ENCODE data around the gene PARP8.
"Not testable (repeated sequence)": the region's sequence is repeated elsewhere in the genome, so short reads cannot be mapped to it uniquely, and the experiment has no call there.

The PARP8 gene

DNA sequence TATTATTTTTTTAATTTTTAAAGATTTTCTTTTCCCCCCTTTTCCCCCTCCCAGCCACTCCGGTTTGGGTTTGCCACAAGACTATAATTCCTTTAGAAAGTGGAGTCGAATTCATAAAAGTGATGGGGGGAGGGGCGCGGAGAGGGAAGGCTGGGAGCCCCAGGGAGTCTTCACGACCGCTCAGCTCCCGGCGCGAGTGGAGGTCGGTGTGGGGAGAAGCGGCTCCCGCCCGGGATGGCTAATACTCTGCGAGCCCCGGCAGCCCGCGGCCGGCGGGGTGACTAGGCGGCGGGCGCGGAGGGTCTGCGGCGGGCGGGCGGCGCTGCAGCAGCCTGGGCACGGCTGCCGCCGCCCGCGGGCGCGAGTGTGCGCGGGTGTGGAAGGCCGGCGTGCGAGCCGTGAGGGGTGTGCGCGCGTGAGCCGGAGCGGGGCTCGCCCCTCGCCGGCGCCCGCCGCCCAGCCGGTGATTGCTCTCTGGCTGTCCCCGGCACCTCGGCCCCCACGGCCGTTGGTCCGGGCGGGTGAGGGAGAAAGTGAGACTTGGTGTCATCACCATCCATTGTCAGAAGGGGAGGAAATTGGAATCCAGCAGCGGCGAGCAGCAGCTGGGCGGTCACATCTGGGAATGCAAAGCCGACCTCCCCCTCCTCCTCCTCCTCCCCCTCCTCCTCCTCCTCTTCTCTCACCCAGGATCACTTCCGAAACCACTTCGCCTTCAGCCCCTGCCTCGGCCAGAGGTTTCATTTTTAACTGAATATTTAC is at the start of gene PARP8:
Gene PARP8, plus strand, starts transcription at position 377 of the 762 bp plus-strand sequence. CDS start 459 bp downstream, outside the sequence.
- in situ Hi-C loops (cut with MboI; ENCODE audit: low sequenced_read_pairs) = no loop called here
- DNase-seq (ENCODE audit: low spot score in 2 of 2) = peak; percentile 36 to 63
- no peaks in the 10 kb centered on the region for H3K27me3 ChIP-seq (ENCODE audit: low read depth)
- H3K36me3 ChIP-seq (replicated peaks) = no peaks in the 10 kb centered on the region
- peak within 1 kb of the TSS; percentile 67 for H3K4me3 ChIP-seq
- peaks cover 2% of the 10 kb centered on the region; the same call in 1 of the 2 replicates for H3K4me1 ChIP-seq
- no peaks in the 10 kb centered on the region; the same call in 1 of the 2 replicates for H3K9me3 ChIP-seq

GRCh38 chr5:50623666-50624065 is 42.8 kb upstream of the PARP8 start:
- DNase-seq (ENCODE audit: low spot score in 2 of 2) = no peak
- no peaks in the 10 kb centered on the region for H3K36me3 ChIP-seq (replicated peaks)
- no peak overlapping the region for H3K4me3 ChIP-seq
- no peaks in the 10 kb centered on the region for H3K9me3 ChIP-seq
- no peaks in the 10 kb centered on the region for H3K27me3 ChIP-seq (ENCODE audit: low read depth)
- H3K4me1 ChIP-seq = no peaks in the 10 kb centered on the region
- in situ Hi-C loops (cut with MboI; ENCODE audit: low sequenced_read_pairs) = no loop called here

DNA sequence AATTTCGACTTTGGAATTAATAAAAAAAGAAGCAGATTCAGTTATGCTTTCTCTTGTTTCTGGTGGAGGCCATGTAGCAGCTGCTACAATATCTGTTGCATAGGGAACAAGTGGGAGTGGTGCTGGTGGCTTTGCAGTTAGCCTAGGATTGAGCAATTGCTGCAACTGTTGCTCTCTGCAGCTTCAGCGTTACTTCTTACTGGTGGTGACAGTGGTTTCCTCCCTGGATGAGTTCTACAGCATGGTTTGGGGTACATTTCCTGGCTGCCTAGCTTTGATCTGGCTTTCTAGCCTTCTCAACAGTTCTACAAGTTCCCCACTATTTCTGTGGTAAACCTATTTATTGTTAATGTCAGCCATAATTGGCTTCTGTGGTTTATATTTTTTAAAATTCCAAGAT is 31.6 kb upstream of the PARP8 start:
- H3K9me3 ChIP-seq; H3K4me1 ChIP-seq; H3K27me3 ChIP-seq (ENCODE audit: low read depth); H3K4me3 ChIP-seq; in situ Hi-C loops (cut with MboI; ENCODE audit: low sequenced_read_pairs); DNase-seq (ENCODE audit: low spot score in 2 of 2); H3K36me3 ChIP-seq (replicated peaks): not testable (repeated sequence)

DNA sequence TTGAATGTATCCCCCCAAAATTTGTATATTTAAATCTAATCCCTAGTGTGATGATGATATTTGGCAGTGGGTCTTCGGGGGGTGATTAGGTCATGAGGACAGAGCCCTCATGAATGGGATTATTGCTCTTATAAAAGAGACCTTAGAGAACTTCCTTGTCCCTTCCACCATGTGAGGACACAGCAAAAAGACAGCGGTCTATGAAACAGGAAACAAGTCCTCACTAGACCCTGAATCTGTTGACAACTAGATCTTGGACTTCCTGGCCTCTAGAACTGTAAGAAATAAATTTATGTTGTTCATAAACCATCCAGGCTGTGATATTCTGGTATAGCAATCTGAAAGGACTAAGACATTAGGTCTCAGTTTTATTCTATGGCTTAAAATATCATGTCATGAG is 28.9 kb upstream of the PARP8 start:
- in situ Hi-C loops (cut with MboI; ENCODE audit: low sequenced_read_pairs); H3K4me3 ChIP-seq; DNase-seq (ENCODE audit: low spot score in 2 of 2): not testable (repeated sequence)

GRCh38 chr5:50646591-50646990 is 19.8 kb upstream of the PARP8 start:
- no peaks in the 10 kb centered on the region for H3K27me3 ChIP-seq (ENCODE audit: low read depth)
- H3K9me3 ChIP-seq = no peaks in the 10 kb centered on the region
- DNase-seq (ENCODE audit: low spot score in 2 of 2) = no peak
- no peaks in the 10 kb centered on the region for H3K36me3 ChIP-seq (replicated peaks)
- no peaks in the 10 kb centered on the region for H3K4me1 ChIP-seq
- H3K4me3 ChIP-seq = no peak overlapping the region
- in situ Hi-C loops (cut with MboI; ENCODE audit: low sequenced_read_pairs) = no loop called here

More for the DNA sequence above, 28.9 kb upstream of the PARP8 start:
- H3K27me3 ChIP-seq (ENCODE audit: low read depth); H3K36me3 ChIP-seq (replicated peaks); H3K4me1 ChIP-seq; H3K9me3 ChIP-seq: not testable (repeated sequence)

- H3K27me3 ChIP-seq (ENCODE audit: low read depth) = no peaks in the 10 kb centered on the region
- no peaks in the 10 kb centered on the region for H3K9me3 ChIP-seq
- H3K4me1 ChIP-seq = no peaks in the 10 kb centered on the region
- H3K4me3 ChIP-seq = no peak overlapping the region
- no peaks in the 10 kb centered on the region for H3K36me3 ChIP-seq (replicated peaks)
- in situ Hi-C loops (cut with MboI; ENCODE audit: low sequenced_read_pairs) = no loop called here
- DNase-seq (ENCODE audit: low spot score in 2 of 2) = no peak
Observed at GRCh38 chr5:50647726-50648125, 18.7 kb upstream of the PARP8 start.

DNA sequence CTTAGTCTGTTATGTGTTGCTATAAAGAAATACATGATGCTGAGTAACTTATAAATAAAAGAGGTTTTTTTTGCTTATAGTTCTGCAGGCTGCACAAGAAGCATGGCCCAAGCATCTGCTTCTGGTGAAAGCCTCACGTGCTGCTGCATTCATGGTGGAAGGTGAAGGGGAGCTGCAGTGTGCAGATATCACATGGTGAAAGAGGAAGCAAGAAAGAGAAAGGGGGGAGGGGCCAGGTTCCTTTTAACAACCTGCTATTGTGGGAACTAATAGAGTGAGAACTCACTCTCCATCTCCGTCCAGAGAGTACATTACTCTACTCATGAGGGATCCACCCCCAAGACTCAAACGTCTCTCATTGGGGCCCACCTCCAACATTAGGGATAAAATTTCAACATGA is 12.5 kb upstream of the PARP8 start:
- H3K9me3 ChIP-seq = no peaks in the 10 kb centered on the region
- no peak overlapping the region for H3K4me3 ChIP-seq
- no peaks in the 10 kb centered on the region for H3K4me1 ChIP-seq
- H3K36me3 ChIP-seq (replicated peaks) = no peaks in the 10 kb centered on the region
- in situ Hi-C loops (cut with MboI; ENCODE audit: low sequenced_read_pairs) = no loop called here
- DNase-seq (ENCODE audit: low spot score in 2 of 2) = no peak
- H3K27me3 ChIP-seq (ENCODE audit: low read depth) = no peaks in the 10 kb centered on the region

- Histone ChIP-seq H3K27me3 (ENCODE audit: low read depth) (no peaks in the 10 kb centered on the region), H3K4me1 (no peaks in the 10 kb centered on the region), H3K4me3 (no peak overlapping the region), H3K36me3 (replicated peaks) (no peaks in the 10 kb centered on the region), H3K9me3 (no peaks in the 10 kb centered on the region)
- in situ Hi-C loops (cut with MboI; ENCODE audit: low sequenced_read_pairs) = no loop called here
- no peak for DNase-seq (ENCODE audit: low spot score in 2 of 2)
Observed at GRCh38 chr5:50655067-50655809, 11.2 kb upstream of the PARP8 start.

GRCh38 chr5:50655810-50656205 is 10.6 kb upstream of the PARP8 start:
- Histone ChIP-seq H3K27me3 (ENCODE audit: low read depth) (no peaks in the 10 kb centered on the region), H3K36me3 (replicated peaks) (no peaks in the 10 kb centered on the region), H3K9me3 (no peaks in the 10 kb centered on the region), H3K4me1 (no peaks in the 10 kb centered on the region), H3K4me3 (no peak overlapping the region)
- DNase-seq (ENCODE audit: low spot score in 2 of 2) = no peak
- in situ Hi-C loops (cut with MboI; ENCODE audit: low sequenced_read_pairs) = no loop called here

DNA sequence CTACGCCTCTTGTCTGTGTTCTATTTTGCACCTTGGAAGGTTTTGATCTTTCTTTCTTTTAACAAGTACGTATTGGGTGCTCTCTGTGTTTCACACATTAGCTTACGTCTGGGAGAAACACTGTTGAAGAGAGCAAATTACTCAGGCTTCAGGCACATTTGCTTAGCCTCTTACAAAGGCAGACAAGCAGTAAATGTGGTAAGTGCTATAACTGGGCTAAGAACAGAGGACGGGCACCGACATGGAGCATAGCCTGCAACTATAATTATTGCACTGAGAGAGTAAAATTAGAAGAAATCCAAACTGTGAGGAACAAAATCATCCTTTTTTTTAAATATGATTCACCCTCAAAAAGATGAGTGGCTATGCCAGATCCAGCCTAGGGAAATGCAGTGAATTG is 9.4 kb upstream of the PARP8 start:
- Histone ChIP-seq H3K4me1 (no peaks in the 10 kb centered on the region), H3K4me3 (no peak overlapping the region), H3K36me3 (replicated peaks) (no peaks in the 10 kb centered on the region), H3K9me3 (no peaks in the 10 kb centered on the region; the same call in 1 of the 2 replicates), H3K27me3 (ENCODE audit: low read depth) (no peaks in the 10 kb centered on the region)
- in situ Hi-C loops (cut with MboI; ENCODE audit: low sequenced_read_pairs) = no loop called here
- no peak for DNase-seq (ENCODE audit: low spot score in 2 of 2)

GRCh38 chr5:50658246-50658645 is 8.2 kb upstream of the PARP8 start:
- H3K4me1 ChIP-seq = no peaks in the 10 kb centered on the region
- no peak for DNase-seq (ENCODE audit: low spot score in 2 of 2)
- no peaks in the 10 kb centered on the region for H3K27me3 ChIP-seq (ENCODE audit: low read depth)
- no peaks in the 10 kb centered on the region; the same call in 1 of the 2 replicates for H3K9me3 ChIP-seq
- in situ Hi-C loops (cut with MboI; ENCODE audit: low sequenced_read_pairs) = no loop called here
- no peaks in the 10 kb centered on the region for H3K36me3 ChIP-seq (replicated peaks)
- no peak overlapping the region for H3K4me3 ChIP-seq

DNA sequence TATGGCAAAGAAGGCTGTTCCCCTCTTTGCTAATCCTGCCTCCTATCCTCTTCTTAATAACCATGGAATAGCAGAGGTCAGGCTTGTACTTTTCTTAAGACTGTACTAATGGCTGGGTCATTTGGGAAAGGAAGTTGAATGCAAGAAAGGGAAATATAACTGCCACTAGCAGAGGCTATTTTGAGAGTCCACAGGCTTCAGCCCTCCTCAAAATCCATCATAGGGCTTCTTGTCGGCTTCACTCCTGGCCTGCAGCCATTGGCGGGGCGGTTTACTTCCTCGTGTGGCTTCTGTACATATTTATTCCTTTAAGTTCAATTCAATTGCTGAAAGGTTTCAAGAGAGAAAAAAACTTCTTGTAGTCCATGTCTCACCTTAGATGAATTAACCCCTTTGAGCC is 2.8 kb upstream of the PARP8 start:
- Histone ChIP-seq H3K4me1 (peaks cover under 1% of the 10 kb centered on the region; the same call in 1 of the 2 replicates), H3K9me3 (no peaks in the 10 kb centered on the region; the same call in 1 of the 2 replicates), H3K27me3 (ENCODE audit: low read depth) (no peaks in the 10 kb centered on the region), H3K4me3 (no peak overlapping the region), H3K36me3 (replicated peaks) (no peaks in the 10 kb centered on the region)
- in situ Hi-C loops (cut with MboI; ENCODE audit: low sequenced_read_pairs) = no loop called here
- no peak for DNase-seq (ENCODE audit: low spot score in 2 of 2)

GRCh38 chr5:50665091-50665490 is 1.3 kb upstream of the PARP8 start:
- H3K27me3 ChIP-seq (ENCODE audit: low read depth) = no peaks in the 10 kb centered on the region
- no peak overlapping the region for H3K4me3 ChIP-seq
- no peaks in the 10 kb centered on the region; the same call in 1 of the 2 replicates for H3K9me3 ChIP-seq
- H3K4me1 ChIP-seq = peaks cover 2% of the 10 kb centered on the region; the same call in 1 of the 2 replicates
- DNase-seq (ENCODE audit: low spot score in 2 of 2) = no peak
- in situ Hi-C loops (cut with MboI; ENCODE audit: low sequenced_read_pairs) = no loop called here
- no peaks in the 10 kb centered on the region for H3K36me3 ChIP-seq (replicated peaks)

- in situ Hi-C loops (cut with MboI; ENCODE audit: low sequenced_read_pairs); H3K36me3 ChIP-seq (replicated peaks); H3K9me3 ChIP-seq; H3K27me3 ChIP-seq (ENCODE audit: low read depth); H3K4me1 ChIP-seq; H3K4me3 ChIP-seq; DNase-seq (ENCODE audit: low spot score in 2 of 2): not testable (repeated sequence)
Observed at GRCh38 chr5:50665761-50666202, 655 bp upstream of the PARP8 start.
